ENCODE measurements around the gene DMD.

DMD gene

DNA sequence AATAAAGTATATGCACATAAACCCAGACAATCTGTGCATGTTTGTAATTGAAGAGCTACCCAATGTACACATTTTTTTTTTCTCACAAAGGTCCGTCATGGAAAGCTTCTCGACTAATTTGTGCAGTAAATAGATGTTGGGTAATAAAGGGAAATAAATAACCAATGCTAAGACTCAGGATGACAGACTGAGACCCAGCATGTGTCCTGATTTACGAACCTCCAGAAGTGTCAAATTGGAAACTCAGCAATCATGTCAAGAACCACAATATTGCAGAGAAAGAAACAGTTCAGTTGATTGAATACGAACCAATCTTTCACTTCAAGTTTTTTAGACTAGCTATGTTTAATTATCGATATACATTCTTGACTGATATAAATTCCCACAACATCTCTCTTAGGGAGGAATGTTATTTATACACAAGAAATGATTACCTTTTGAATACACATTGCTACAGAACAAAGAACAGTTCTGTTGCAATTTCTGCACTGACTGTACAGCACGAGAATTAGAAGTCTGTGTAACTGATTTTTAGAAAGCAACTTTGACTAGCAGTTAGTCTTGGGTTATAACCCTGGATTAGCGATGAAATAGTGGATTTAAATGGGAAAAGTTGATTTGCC, 1513.9 kb downstream of the DMD start:
- CTCF ChIA-PET: no interaction called here
- TF ChIP-seq, protein P1, sequence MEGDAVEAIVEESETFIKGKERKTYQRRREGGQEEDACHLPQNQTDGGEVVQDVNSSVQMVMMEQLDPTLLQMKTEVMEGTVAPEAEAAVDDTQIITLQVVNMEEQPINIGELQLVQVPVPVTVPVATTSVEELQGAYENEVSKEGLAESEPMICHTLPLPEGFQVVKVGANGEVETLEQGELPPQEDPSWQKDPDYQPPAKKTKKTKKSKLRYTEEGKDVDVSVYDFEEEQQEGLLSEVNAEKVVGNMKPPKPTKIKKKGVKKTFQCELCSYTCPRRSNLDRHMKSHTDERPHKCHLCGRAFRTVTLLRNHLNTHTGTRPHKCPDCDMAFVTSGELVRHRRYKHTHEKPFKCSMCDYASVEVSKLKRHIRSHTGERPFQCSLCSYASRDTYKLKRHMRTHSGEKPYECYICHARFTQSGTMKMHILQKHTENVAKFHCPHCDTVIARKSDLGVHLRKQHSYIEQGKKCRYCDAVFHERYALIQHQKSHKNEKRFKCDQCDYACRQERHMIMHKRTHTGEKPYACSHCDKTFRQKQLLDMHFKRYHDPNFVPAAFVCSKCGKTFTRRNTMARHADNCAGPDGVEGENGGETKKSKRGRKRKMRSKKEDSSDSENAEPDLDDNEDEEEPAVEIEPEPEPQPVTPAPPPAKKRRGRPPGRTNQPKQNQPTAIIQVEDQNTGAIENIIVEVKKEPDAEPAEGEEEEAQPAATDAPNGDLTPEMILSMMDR (IDR thresholded peaks at IDR 0.05; ENCODE audit: control extremely low read depth, extremely low read depth, low read depth, missing control alignments): no peak
- POLR2A ChIA-PET: no interaction called here
- DNase-seq (ENCODE audit: extremely low spot score): no peak

DNA sequence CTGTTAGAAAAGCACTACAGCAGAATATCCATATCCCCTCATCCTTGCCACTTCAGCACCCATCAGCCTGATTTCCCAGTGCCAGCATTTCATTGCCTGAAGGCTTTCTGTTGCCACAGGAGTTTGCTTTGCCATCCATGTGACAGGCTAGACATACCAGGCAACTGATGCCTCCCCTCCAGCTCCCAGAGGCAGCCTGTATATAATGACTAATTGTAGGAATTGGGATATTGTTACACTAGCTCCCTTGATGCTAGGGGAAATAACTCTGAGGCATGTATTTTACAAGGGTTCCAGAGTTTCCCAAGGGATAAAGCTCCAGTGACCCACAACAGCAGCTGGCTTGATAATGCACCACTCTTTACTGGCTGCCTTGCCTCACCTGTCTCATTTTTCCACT, 1531.5 kb downstream of the DMD start:
- ChIA-PET CTCF (no interaction called here), POLR2A (no interaction called here)
- no peak for DNase-seq (ENCODE audit: extremely low spot score)
- TF ChIP-seq, protein P1 (IDR thresholded peaks at IDR 0.05; ENCODE audit: control extremely low read depth, extremely low read depth, low read depth, missing control alignments): no peak

DNA sequence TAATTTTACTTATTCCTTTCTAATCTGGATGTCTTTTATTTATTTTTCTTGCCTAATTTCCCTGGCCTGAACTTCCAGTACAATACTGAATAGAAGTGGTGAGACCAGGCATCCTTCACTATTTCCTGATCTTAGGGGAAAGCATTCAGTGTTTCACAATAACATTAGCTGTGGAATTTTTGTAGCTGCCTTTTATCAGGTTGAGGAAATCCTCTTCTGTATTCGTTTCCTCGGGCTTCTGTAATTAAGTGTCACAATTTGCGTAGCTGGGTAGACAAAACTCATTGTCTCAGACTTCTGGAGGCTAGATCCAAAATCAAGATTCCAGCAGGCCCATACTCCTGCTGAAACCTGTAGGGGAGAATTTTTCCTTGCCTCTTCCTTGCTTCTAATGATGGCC, 1541.1 kb downstream of the DMD start:
- CTCF ChIA-PET: no interaction called here
- POLR2A ChIA-PET: no interaction called here
- DNase-seq (ENCODE audit: extremely low spot score): no peak
- TF ChIP-seq, protein P1 (IDR thresholded peaks at IDR 0.05; ENCODE audit: control extremely low read depth, extremely low read depth, low read depth, missing control alignments): no peak

DNA sequence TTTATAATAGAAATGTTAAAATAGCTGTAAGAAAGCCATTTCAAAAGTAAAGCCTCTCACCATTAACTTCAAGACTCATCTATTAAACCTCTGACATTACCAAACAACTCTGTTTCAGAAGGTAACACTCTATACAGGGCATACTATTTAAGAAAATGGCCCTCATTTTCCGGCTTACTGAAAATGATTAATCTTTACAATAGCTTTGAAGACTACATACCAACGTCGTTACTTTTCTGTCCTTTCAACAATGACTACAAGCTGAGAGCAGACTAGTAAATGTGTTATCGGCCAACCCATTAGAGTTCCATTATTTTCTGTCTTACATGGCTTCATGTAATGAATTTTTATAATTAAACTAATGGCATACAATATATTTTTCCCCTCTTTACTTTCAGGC, 1545.9 kb downstream of the DMD start:
- TF ChIP-seq, protein P1 (IDR thresholded peaks at IDR 0.05; ENCODE audit: control extremely low read depth, extremely low read depth, low read depth, missing control alignments): no peak
- ChIA-PET POLR2A (no interaction called here), CTCF (no interaction called here)
- no peak for DNase-seq (ENCODE audit: extremely low spot score)

DNA sequence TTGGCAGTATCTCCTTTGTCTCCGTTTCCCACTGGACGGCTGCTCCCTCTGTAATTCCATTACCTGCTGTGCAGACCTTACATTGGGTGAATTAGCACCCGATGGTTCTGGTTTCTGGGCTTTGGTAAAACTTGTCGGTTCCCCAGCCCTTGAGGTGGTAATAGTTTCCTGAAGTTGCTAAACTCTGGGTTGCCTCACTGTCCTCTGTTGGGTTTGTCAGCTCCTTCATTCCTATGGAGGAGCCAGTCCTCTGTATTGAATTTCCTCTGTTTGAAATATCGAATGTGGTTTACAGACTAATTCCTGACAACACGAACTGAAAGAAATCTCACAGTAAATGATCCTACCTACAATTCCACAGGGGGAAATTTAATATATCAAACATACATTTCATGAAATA, 1548.2 kb downstream of the DMD start:
- POLR2A ChIA-PET: interaction anchor here (0.6 kb wide), 1 partner anchor 548 kb away, joined by 15 read pairs; no protein-coding TSS in a partner anchor
- CTCF ChIA-PET: no interaction called here
- no peak for DNase-seq (ENCODE audit: extremely low spot score)
- TF ChIP-seq, protein P1 (IDR thresholded peaks at IDR 0.05; ENCODE audit: control extremely low read depth, extremely low read depth, low read depth, missing control alignments): no peak

DNA sequence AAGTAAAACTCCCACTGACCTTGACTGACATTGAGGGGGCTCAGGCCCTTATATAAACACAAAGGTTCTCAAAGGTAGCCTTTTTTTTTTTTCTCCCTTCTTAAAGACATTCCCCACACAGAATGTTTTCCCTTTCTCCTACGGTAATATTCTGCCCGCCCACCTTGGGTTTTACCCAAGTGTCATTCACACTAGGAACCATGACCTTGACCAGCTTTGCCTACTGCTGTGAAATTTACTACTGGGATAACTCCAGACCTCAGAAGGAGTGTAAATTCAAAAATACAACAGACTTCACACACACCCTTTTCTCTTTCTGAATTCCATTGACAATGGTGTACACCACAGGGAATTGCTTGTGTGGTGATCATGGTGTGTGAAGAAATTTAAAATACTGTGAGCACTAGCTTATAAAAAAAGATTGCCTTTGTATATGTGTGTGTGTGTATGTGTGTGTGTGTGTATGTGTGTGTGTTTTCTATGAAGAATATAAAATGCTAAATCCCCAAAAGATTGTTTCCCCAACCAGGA, 1550.0 kb downstream of the DMD start:
- no peak for DNase-seq (ENCODE audit: extremely low spot score)
- CTCF ChIA-PET: no interaction called here
- TF ChIP-seq, protein P1 (IDR thresholded peaks at IDR 0.05; ENCODE audit: control extremely low read depth, extremely low read depth, low read depth, missing control alignments): no peak
- POLR2A ChIA-PET: no interaction called here

Measured in GM10248 (cell line).